Cortex of kidney (tissue), 1 donor: ENCODE measurements around the gene CLPTM1.

Experiments
- DNase-seq: peaks from one replicate; lab custom pipeline; 2025; lab: John Stamatoyannopoulos, UW

The CLPTM1 gene

GRCh38 chr19:45016388-45017314 lies 61.5 kb downstream of the CLPTM1 start:
- DNase-seq = no peak

- DNase-seq = no peak
Observed at GRCh38 chr19:45019187-45019586, 64.0 kb downstream of the CLPTM1 start.

- no peak for DNase-seq
Observed at GRCh38 chr19:45020071-45020470, 64.9 kb downstream of the CLPTM1 start.

- DNase-seq = no peak
Observed at GRCh38 chr19:45021971-45022370, 66.8 kb downstream of the CLPTM1 start.

- no peak for DNase-seq
Observed at GRCh38 chr19:45023048-45023447, 67.9 kb downstream of the CLPTM1 start.

GRCh38 chr19:45025264-45025663 lies 70.1 kb downstream of the CLPTM1 start:
- DNase-seq = no peak

- DNase-seq = no peak
Observed at GRCh38 chr19:45027371-45027770, 72.2 kb downstream of the CLPTM1 start.

GRCh38 chr19:45030825-45031224 lies 75.6 kb downstream of the CLPTM1 start:
- DNase-seq = no peak

- no peak for DNase-seq
Observed at GRCh38 chr19:45032421-45032820, 77.2 kb downstream of the CLPTM1 start.

GRCh38 chr19:45035755-45036154 lies 80.6 kb downstream of the CLPTM1 start:
- DNase-seq = no peak

- no peak for DNase-seq
Observed at GRCh38 chr19:45037393-45038169, 82.4 kb downstream of the CLPTM1 start.

- DNase-seq = no peak
Observed at GRCh38 chr19:45038931-45039893, 84.0 kb downstream of the CLPTM1 start, which contains the start of gene CLASRP. Gene CLASRP, plus strand, starts transcription at chr19:45039045. Its CDS starts 1,168 bp downstream, at chr19:45040213.

GRCh38 chr19:45040059-45040771 lies 85.0 kb downstream of the CLPTM1 start:
- DNase-seq = no peak

GRCh38 chr19:45041125-45041524 lies 85.9 kb downstream of the CLPTM1 start:
- no peak for DNase-seq
